Immature natural killer cell (primary cell): ENCODE data around the gene MCOLN2. TPM values are rescaled to one million over a fixed set of nuclear protein-coding genes. Genes with fewer than 3 reads are reported as not detected.
A peak's percentile ranks its signal among the peaks of the same experiment; 100 is the strongest.
"Not testable (repeated sequence)": the region's sequence is repeated elsewhere in the genome, so short reads cannot be mapped to it uniquely, and the experiment has no call there.

Source experiments
- DNase-seq, 3 donors: peaks; one replicate each; pipeline ENCODE4 v3.0.0; 2022; ENCODE audit warnings: mixed read lengths in 1 of 3
- H3K27ac Mint-ChIP-seq, 6 donors: one replicate each; pipeline ENCODE4 v1.8.0; 2020; ENCODE audit warnings: mixed read lengths in 6 of 6, mild to moderate bottlenecking in 5 of 6, inconsistent platforms in 4 of 6, moderate library complexity in 3 of 6
- H3K27me3 Mint-ChIP-seq, 3 donors: one replicate each; pipeline ENCODE4 v1.8.0; 2020 to 2021; ENCODE audit warnings: low read depth in 3 of 3, mild to moderate bottlenecking in 3 of 3, mixed read lengths in 3 of 3, moderate library complexity in 3 of 3, inconsistent platforms in 1 of 3
- H3K36me3 Mint-ChIP-seq, 3 donors: one replicate each; pipeline ENCODE4 v1.8.0; 2020; ENCODE audit warnings: mixed read lengths in 3 of 3, inconsistent platforms in 2 of 3, mild to moderate bottlenecking in 2 of 3
- H3K4me1 Mint-ChIP-seq, 2 donors: one replicate each; pipeline ENCODE4 v1.8.0; 2020; ENCODE audit warnings: inconsistent platforms in 2 of 2, mild to moderate bottlenecking in 2 of 2, mixed read lengths in 2 of 2, moderate library complexity in 1 of 2
- H3K4me3 Mint-ChIP-seq, 5 donors: one replicate each; pipeline ENCODE4 v1.8.0; 2020; ENCODE audit warnings: mild to moderate bottlenecking in 5 of 5, mixed read lengths in 5 of 5, inconsistent platforms in 3 of 5, moderate library complexity in 3 of 5
- H3K9me3 Mint-ChIP-seq, 6 donors: one replicate each; pipeline ENCODE4 v1.8.0; 2020; ENCODE audit warnings: mild to moderate bottlenecking in 6 of 6, mixed read lengths in 6 of 6, inconsistent platforms in 4 of 6, moderate library complexity in 3 of 6
- polyA plus RNA-seq, 3 donors: library from polyadenylated mRNA; unstranded; fragments of 300-500 nt; fragmentation: Illumina TruSeq; gene quantifications; one replicate each; pipeline ENCODE4 v1.2.3, GENCODE V29; 2021

MCOLN2 gene
- polyA plus RNA-seq: 1 to 10 TPM; 1.4 to 3.8 (median 2.1) TPM

DNA sequence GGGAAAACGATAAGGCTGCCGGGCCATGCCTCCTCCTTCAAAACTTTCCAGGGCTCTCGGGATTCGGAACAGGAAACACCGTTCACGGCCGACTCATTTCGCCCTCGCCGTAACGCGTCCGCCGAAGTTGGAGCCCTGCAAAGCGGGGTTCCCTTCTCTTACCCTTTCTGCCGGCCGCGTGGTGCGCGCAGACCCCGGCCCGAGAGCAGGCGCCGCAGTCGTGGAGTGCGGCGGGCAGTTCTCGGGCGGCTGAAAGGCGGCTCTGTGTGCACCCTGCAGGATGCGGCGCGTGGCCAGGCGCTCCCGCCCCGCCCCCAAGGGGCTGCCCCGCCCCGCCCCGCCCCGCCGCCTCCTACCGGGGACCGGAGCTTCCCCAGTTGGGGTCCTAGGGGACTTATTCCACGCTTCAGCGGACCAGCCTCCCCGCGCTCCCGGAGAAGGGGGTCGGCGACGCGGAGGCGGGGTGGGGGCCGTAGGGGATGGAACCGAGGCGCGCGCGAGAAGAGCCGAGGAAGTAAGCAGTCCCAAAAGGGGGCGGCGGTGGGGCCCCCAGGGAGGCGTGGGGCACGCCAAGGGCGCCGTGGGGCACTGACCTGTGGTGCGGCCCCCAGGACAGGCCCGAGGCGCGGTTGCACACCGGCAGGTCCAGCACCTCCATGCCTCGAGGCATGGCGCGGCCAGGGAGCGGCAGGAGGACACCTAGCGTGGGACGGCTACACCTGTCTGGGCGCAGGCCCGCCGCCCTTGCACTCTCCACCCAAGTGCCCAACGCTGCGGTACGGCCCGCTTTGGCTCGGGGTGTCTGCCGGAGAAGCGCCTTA is at the start of gene MCOLN2:
MCOLN2 (minus strand) TSS at position 268 of the 821 bp plus-strand sequence; CDS start at position 27, 241 bp downstream.
- Mint-ChIP-seq H3K27me3 (peaks cover 10 to 16% (median 14%) of the 10 kb centered on the region in 3 donors), H3K4me1 (peaks cover 12 to 23% of the 10 kb centered on the region in 2 donors), H3K9me3 (no peaks in the 10 kb centered on the region), H3K27ac (peak within 1 kb of the TSS in 3 of 6 donors; percentile 45 to 74 (median 67)), H3K4me3 (peak within 1 kb of the TSS; percentile 74 to 87 (median 82)), H3K36me3 (no peaks in the 10 kb centered on the region)
- DNase-seq: peak in 2 of 3 donors; percentile 42 to 52

DNA sequence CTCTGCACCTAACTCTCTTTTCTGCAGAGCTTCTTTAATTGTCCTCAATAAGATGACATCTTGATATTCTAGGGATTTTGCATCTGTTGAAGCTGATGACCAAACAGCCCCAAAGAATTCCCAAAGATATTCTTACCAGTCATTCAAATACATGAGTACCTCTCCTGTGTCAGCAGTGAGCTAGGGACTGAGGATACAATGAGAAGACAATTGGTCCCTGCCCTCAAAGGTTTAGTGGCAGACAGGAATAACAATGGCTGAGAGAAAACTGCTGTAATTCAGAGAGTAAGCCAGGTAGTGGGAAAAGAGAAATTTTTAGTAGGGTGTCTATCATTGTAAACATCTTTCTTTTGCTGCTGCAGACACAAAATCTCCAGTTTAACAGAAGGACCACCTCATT is 45.5 kb upstream of the MCOLN2 start:
- H3K9me3 Mint-ChIP-seq: no peaks in the 10 kb centered on the region
- peaks cover 4 to 23% (median 14%) of the 10 kb centered on the region in 3 donors for H3K27me3 Mint-ChIP-seq
- no peak for DNase-seq
- H3K36me3 Mint-ChIP-seq: peaks cover 0 to 4% (median 0%) of the 10 kb centered on the region in 3 donors
- peaks cover 1 to 7% of the 10 kb centered on the region in 2 donors for H3K4me1 Mint-ChIP-seq
- H3K27ac Mint-ChIP-seq: no peak overlapping the region
- H3K4me3 Mint-ChIP-seq: no peak overlapping the region

DNA sequence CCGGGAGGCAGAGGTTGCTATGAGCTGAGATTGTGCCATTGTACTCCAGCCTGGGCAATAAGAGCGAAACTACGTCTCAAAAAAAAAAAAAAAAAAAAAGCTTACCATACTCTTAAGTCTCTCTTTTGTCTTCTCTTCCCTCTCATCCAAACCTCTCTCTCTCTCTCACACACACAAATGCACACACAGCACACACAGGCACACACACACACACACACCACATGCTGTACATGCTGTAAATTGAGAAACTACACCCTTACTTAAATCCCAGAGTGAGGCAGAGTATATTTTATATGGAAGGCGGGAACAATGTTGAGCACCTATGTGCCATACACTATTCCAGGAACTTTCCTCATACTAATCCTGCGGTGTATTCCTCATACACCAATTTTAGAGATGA is 44.9 kb upstream of the MCOLN2 start:
- no peak overlapping the region for H3K4me3 Mint-ChIP-seq
- no peak overlapping the region for H3K27ac Mint-ChIP-seq
- H3K4me1 Mint-ChIP-seq: peaks cover 0 to under 1% of the 10 kb centered on the region in 2 donors
- no peaks in the 10 kb centered on the region for H3K9me3 Mint-ChIP-seq
- DNase-seq: no peak
- peaks cover 2 to 17% (median 9%) of the 10 kb centered on the region in 3 donors for H3K27me3 Mint-ChIP-seq
- H3K36me3 Mint-ChIP-seq: peaks cover 0 to 4% (median 0%) of the 10 kb centered on the region in 3 donors

DNA sequence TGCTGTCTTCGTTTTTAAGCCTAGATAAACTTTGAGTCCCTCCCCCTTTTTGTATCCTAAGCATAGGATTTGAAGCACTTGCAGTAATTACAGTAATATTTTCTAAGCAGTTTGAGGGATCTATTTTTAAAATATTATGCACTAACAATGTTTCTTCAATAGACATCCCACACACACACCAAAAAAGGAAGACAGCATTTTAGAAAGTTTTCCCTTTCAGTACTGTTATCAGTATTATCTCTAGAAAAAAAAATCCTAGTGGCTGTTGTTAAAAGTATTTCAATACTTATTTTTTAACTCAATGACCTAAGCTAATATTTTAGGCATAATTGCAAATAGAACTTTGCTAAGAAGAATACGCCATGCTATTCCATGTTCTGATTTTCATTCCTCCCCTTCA is 36.3 kb upstream of the MCOLN2 start:
- H3K9me3 Mint-ChIP-seq: no peaks in the 10 kb centered on the region
- DNase-seq: no peak
- no peaks in the 10 kb centered on the region for H3K36me3 Mint-ChIP-seq
- no peaks in the 10 kb centered on the region for H3K4me1 Mint-ChIP-seq
- H3K27me3 Mint-ChIP-seq: peaks cover 1 to 6% (median 2%) of the 10 kb centered on the region in 3 donors
- H3K27ac Mint-ChIP-seq: no peak overlapping the region
- H3K4me3 Mint-ChIP-seq: no peak overlapping the region

DNA sequence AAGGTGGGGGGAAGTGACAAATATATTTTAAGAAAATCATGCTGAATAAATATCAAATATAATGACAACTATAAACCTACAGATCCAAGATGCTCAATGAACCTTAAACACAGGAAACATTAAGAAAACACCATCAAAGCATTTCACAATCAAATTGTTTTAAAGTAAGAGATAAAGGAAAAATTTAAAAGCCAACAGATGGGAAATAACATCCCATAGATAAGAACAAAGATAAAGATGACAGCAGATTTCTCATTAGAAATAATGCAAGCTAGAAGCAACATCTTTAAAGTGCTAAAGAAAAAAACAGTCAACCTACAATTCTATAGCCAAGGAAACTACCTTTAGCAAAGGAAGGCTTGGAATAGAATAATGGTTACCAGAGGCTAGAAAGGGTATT is 33.6 kb upstream of the MCOLN2 start:
- Mint-ChIP-seq H3K4me3 (no peak overlapping the region), H3K27me3 (peaks cover 1 to 6% (median 4%) of the 10 kb centered on the region in 3 donors), H3K9me3 (no peaks in the 10 kb centered on the region), H3K27ac (no peak overlapping the region), H3K4me1 (peaks cover 12 to 14% of the 10 kb centered on the region in 2 donors), H3K36me3 (no peaks in the 10 kb centered on the region)
- no peak for DNase-seq

DNA sequence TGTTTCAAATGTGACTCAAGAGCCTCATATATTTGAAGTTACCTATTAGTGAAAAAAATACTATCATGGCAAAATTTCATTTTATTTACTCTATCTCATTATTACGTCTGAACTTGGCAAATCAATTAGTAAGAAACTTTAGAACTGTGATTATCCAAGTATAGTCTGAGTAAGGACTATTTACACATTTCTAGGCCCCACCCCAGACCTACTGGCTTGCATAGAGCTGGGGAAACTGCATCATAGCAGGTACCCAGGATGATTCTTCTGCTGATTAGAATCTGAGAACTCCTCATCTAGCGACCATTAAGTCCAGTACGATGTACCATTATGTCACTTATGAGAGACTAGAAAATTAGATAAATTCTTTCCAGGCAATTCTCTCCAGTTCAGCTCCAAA is 31.2 kb upstream of the MCOLN2 start:
- H3K9me3 Mint-ChIP-seq: no peaks in the 10 kb centered on the region
- no peak for DNase-seq
- no peaks in the 10 kb centered on the region for H3K36me3 Mint-ChIP-seq
- H3K4me1 Mint-ChIP-seq: peaks cover 12 to 14% of the 10 kb centered on the region in 2 donors
- H3K27me3 Mint-ChIP-seq: peaks cover 1 to 6% (median 3%) of the 10 kb centered on the region in 3 donors
- H3K4me3 Mint-ChIP-seq: peak overlapping the region in 1 of 5 donors; percentile 67
- peak overlapping the region in 3 of 6 donors; percentile 4 to 71 (median 30) for H3K27ac Mint-ChIP-seq

DNA sequence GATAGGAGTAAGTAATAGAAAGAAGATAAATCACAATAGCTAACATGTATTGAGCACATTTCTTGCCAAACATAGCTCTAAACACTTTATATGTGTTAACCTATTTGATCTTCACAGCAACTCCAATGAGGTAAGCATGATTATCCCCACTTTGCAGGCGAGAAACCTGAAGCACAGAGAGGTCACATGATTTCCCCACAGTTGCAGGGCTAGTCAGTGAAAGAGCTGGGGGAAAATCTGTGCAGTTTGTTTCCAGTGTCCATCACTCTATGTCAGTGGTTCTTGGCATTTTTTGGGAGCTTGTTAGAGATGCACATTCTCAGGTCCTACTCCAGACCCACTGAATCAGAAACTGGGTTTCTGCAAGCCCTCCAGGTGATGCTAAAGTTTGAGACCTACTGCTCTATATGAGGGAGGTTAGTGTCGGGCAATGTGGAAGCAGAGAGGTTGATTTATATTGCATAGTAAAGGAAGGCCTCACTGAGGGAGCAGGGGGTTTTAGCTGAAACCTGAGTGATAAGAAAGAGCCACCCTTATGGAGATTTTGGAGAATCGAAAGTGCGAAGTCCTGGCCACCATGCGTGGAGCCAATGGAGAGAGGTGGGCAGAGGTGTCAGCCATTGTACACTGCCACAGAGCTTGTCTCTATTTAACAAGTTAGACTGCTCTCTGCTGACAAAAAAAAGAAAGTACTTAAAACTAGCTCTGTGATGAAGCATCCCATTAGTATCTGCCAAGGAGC is 30.5 kb upstream of the MCOLN2 start:
- peaks cover 1 to 6% (median 3%) of the 10 kb centered on the region in 3 donors for H3K27me3 Mint-ChIP-seq
- H3K36me3 Mint-ChIP-seq: no peaks in the 10 kb centered on the region
- peak overlapping the region; percentile 65 to 89 (median 78) for H3K27ac Mint-ChIP-seq
- peak overlapping the region; percentile 65 to 86 (median 72) for H3K4me3 Mint-ChIP-seq
- peaks cover 12 to 14% of the 10 kb centered on the region in 2 donors for H3K4me1 Mint-ChIP-seq
- peak; percentile 30 to 62 (median 48) for DNase-seq
- no peaks in the 10 kb centered on the region for H3K9me3 Mint-ChIP-seq

DNA sequence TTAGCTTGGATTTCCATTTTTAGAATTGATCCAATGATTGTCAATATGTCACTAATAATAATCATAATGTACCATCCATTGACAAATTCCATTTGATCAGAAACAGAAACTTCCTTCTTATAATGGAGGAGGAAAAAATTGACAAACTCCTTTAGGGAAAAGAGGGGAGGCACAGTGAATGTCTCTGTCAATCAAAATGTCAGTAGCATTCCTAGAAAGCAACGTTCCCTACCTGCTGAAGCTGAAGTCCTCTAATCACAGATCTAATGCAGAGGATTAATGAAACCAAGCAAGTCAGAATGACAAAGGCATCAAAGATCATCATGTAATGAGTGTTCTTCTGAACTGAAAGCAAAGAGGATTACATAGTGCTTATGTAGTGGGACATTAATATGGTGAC is 29.0 kb upstream of the MCOLN2 start:
- Mint-ChIP-seq H3K4me1 (peaks cover 12 to 14% of the 10 kb centered on the region in 2 donors), H3K36me3 (no peaks in the 10 kb centered on the region), H3K27ac (no peak overlapping the region), H3K27me3 (peaks cover under 1 to 6% (median 3%) of the 10 kb centered on the region in 3 donors), H3K4me3 (no peak overlapping the region), H3K9me3 (no peaks in the 10 kb centered on the region)
- DNase-seq: no peak

DNA sequence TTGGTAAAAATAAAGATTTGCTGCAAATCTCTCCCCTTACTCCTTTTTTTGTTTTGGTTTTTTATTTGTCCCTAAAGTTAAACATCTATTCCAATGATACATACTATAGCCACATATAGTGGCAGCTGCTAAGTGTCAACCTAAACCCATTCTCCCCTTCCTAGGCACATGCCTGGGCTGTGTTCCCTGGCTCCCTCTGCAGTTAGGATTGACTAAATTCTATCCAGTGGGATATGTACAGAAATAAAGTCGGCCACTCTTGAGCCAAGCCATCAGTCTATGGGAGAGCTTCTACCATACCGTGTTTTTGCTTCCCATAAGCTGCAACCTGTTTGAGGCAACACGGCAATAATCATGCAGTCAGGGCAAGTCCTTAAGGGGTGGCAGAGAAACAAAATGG is 27.8 kb upstream of the MCOLN2 start:
- Mint-ChIP-seq H3K36me3 (no peaks in the 10 kb centered on the region), H3K27ac (no peak overlapping the region)

DNA sequence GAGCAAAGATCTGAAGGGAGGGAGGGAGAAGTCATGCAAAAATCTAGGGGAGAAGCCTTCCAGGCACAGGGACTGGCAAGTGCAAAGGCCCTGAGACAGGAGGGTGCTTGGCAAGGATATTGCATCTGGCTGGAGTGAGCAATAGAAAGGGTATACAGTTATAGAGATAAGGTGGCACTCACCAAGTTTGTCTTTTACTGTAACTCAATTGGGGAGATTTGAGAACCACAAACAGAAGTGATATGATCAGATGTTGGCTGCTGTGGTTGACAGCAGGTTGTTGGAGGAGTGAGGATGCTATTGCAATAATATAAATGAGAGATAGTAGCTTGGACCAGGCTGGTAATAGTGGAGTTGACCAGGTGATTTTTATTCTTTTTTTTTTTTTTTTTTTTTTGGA is 25.8 kb upstream of the MCOLN2 start:
- no peaks in the 10 kb centered on the region for H3K36me3 Mint-ChIP-seq

More for the DNA sequence above, 27.8 kb upstream of the MCOLN2 start:
- Mint-ChIP-seq H3K9me3 (no peaks in the 10 kb centered on the region), H3K4me1 (peaks cover 12 to 14% of the 10 kb centered on the region in 2 donors), H3K4me3 (no peak overlapping the region), H3K27me3 (peaks cover 0 to 3% (median 0%) of the 10 kb centered on the region in 3 donors)
- no peak for DNase-seq

DNA sequence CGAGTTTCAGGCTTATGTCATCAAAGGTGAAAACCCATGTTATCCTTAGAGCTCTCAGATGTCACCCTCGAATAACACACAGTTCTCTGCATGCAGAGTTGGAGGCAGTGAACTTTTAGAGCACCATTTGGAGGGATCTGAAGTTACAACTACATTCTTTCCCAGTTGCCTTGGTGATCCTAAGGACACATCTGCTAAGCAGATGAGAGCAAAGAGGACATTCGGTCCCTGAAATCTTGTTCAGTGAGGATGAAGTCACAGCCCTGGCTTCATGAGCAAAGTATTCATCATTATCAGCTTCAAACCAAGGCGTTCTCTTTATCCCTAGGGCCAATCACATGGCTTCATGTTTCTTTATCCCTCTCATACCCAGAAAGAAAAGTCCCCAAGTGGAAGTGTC is 23.1 kb upstream of the MCOLN2 start:
- H3K27ac Mint-ChIP-seq: no peak overlapping the region
- no peaks in the 10 kb centered on the region for H3K9me3 Mint-ChIP-seq
- H3K4me3 Mint-ChIP-seq: no peak overlapping the region
- DNase-seq: no peak
- no peaks in the 10 kb centered on the region for H3K36me3 Mint-ChIP-seq
- no peaks in the 10 kb centered on the region for H3K4me1 Mint-ChIP-seq
- H3K27me3 Mint-ChIP-seq: peaks cover 0 to 2% (median 0%) of the 10 kb centered on the region in 3 donors

More for the DNA sequence above, 25.8 kb upstream of the MCOLN2 start:
- Mint-ChIP-seq H3K27me3 (peaks cover 0 to 3% (median 0%) of the 10 kb centered on the region in 3 donors), H3K27ac (no peak overlapping the region), H3K4me1 (peaks cover 8 to 10% of the 10 kb centered on the region in 2 donors), H3K4me3 (no peak overlapping the region), H3K9me3 (no peaks in the 10 kb centered on the region)
- DNase-seq: peak in 1 of 3 donors; percentile 10

DNA sequence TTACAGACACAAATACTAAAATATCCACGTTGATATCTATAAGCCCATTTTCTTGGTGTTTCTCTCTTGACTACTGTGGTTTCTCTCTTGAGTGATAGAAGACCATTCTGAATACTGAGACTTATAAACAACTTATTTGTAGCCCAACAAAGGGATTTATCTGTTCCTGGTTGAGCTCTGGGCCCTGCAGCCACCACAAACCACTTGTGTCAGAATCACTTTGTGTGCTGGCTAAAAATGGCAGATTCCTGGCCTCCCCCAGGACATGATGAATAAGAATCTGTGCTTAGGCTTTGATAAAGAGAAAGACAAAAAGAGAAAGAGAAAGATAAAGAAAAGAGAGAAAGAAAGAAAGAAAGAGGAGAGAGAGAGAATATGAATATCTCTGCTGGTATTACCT is 18.9 kb upstream of the MCOLN2 start:
- DNase-seq: no peak
- no peaks in the 10 kb centered on the region for H3K36me3 Mint-ChIP-seq
- no peaks in the 10 kb centered on the region for H3K4me1 Mint-ChIP-seq
- H3K9me3 Mint-ChIP-seq: no peaks in the 10 kb centered on the region
- H3K4me3 Mint-ChIP-seq: no peak overlapping the region
- H3K27ac Mint-ChIP-seq: peak overlapping the region in 1 of 6 donors; percentile 80
- H3K27me3 Mint-ChIP-seq: peaks cover 0 to 5% (median 3%) of the 10 kb centered on the region in 3 donors

DNA sequence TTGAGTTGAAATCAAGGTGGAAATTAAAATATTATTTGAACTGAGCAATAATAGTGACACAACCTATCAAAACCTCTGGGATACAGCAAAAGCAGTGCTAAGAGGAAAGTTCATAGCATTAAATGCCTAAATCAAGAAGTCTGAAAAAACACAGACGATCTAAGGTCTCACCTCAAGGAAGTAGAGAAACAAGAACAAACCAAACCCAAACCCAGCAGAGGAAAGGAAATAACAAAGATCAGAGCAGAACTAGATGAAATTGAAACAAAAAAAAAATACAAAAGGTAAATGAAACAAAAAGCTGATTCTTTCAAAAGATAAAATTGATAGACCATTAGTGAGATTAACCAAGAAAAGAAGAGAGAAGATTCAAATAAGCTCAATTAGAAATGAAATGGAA is 8.7 kb upstream of the MCOLN2 start:
- H3K4me1 Mint-ChIP-seq, H3K4me3 Mint-ChIP-seq, H3K36me3 Mint-ChIP-seq, H3K27ac Mint-ChIP-seq, DNase-seq: not testable (repeated sequence)
- H3K27me3 Mint-ChIP-seq: peaks cover 2 to 43% (median 12%) of the 10 kb centered on the region in 3 donors
- H3K9me3 Mint-ChIP-seq: peaks cover 0 to 19% (median 6%) of the 10 kb centered on the region in 6 donors

DNA sequence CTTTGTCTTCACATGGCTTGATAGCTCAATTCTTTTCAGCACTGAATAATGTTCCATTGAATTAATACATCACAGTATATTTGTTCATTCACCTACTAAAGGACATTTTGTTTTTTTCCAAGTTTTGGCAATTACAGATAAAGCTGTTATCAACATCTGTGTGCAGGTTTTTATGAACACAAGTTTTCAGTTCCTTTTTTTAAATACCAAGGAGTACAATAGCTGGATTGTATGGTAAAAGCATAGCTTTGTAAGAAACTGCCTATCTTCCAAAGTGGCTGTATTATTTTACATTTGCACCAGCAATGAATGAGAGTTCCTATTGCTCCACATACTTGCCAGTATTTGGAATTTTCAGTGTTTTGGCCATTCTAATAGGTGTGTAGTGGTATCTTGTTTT is 4.8 kb upstream of the MCOLN2 start:
- no peak overlapping the region for H3K4me3 Mint-ChIP-seq
- H3K27me3 Mint-ChIP-seq: peaks cover 13 to 30% (median 23%) of the 10 kb centered on the region in 3 donors
- H3K27ac Mint-ChIP-seq: no peak overlapping the region
- peaks cover 0 to 15% (median 1%) of the 10 kb centered on the region in 6 donors for H3K9me3 Mint-ChIP-seq
- H3K4me1 Mint-ChIP-seq: peaks cover 8 to 19% of the 10 kb centered on the region in 2 donors
- DNase-seq: no peak
- H3K36me3 Mint-ChIP-seq: no peaks in the 10 kb centered on the region
